Activated CD8-positive, alpha-beta T cell treated with anti-CD3 and anti-CD28 coated beads for 36 hours (primary cell): Measurements from ENCODE around the gene MUC13. TPM values are rescaled to one million over a fixed set of nuclear protein-coding genes. Genes with fewer than 3 reads are reported as not detected.

ENCODE experiments used
- ATAC-seq: fragments of 200-7000 bp; cut with Tn5 transposase; one replicate; pipeline ENCODE4 v1.10.0; 2021; ENCODE audit warnings: mild to moderate bottlenecking, moderate library complexity
- CTCF ChIA-PET: fragments of 350-600 bp; sonication (Branson Sonifier 250); formaldehyde crosslinking; loops from one replicate; lab custom pipeline; 2021; ENCODE audit warnings: antibody characterized with exemption; lab: Charles Lee
- POLR2A ChIA-PET: fragments of 350-600 bp; sonication (Branson Sonifier 250); formaldehyde crosslinking; loops from one replicate; lab custom pipeline; 2021; ENCODE audit warnings: antibody characterized with exemption; lab: Charles Lee
- DNase-seq: peaks from one replicate; pipeline ENCODE4 v3.0.0-alpha.2; 2020
- H3K27ac Mint-ChIP-seq: one replicate; pipeline ENCODE4 v1.8.0; 2021; ENCODE audit warnings: mild to moderate bottlenecking, mixed read lengths
- H3K27me3 Mint-ChIP-seq: one replicate; pipeline ENCODE4 v1.8.0; 2021; ENCODE audit warnings: mixed read lengths
- H3K36me3 Mint-ChIP-seq: one replicate; pipeline ENCODE4 v1.8.0; 2021; ENCODE audit warnings: low read depth, mixed read lengths
- H3K4me1 Mint-ChIP-seq: one replicate; pipeline ENCODE4 v1.8.0; 2021; ENCODE audit warnings: low read depth, mixed read lengths
- H3K4me3 Mint-ChIP-seq: one replicate; pipeline ENCODE4 v1.8.0; 2021; ENCODE audit warnings: mild to moderate bottlenecking, moderate library complexity, mixed read lengths
- H3K9me3 Mint-ChIP-seq: one replicate; pipeline ENCODE4 v1.8.0; 2021; ENCODE audit warnings: mixed read lengths
- CTCF ChIP-seq: fragments of 200-600 bp; IDR thresholded peaks from one replicate; pipeline ENCODE4 v1.8.0; 2022; ENCODE audit warnings: antibody characterized with exemption, mild to moderate bottlenecking
- intact Hi-C: fragments of 100-400 bp; cut with micrococcal nuclease; formaldehyde crosslinking; loops from one replicate; pipeline ENCODE4 v1.10.0; 2022
- total RNA-seq, 2 experiments: library from RNA; stranded (reverse); gene quantifications; one replicate each; pipeline ENCODE4 v1.2.3, GENCODE V29; 2021

The MUC13 gene
- total RNA-seq, 2 experiments from 2014 or later, result not detected

GRCh38 chr3:124928333-124929202 lies 6.0 kb downstream of the MUC13 start:
- Mint-ChIP-seq H3K4me1 (peaks cover 5% of the 10 kb centered on the region), H3K4me3 (no peak overlapping the region), H3K27ac (no peak overlapping the region), H3K36me3 (no peaks in the 10 kb centered on the region), H3K9me3 (no peaks in the 10 kb centered on the region), H3K27me3 (peaks cover 16% of the 10 kb centered on the region)
- ATAC-seq (peak; percentile 55), DNase-seq (peak; percentile 85)
- intact Hi-C loops, result loop anchor here (5.0 to 10.0 kb wide), 2 partner anchors 276 to 509 kb away; no protein-coding TSS in a partner anchor
- peak; percentile 77 for TF ChIP-seq CTCF
- ChIA-PET POLR2A (no interaction called here), CTCF (interaction anchor here (0.7 to 2.9 kb wide), 12 partner anchors 8 to 657 kb away, joined by 3 to 11 read pairs (median 3); no protein-coding TSS in a partner anchor)

- Mint-ChIP-seq H3K36me3 (no peaks in the 10 kb centered on the region), H3K9me3 (no peaks in the 10 kb centered on the region), H3K4me3 (no peak overlapping the region), H3K27me3 (peaks cover 15% of the 10 kb centered on the region), H3K4me1 (peaks cover 5% of the 10 kb centered on the region), H3K27ac (no peak overlapping the region)
- intact Hi-C loops, result loop anchor here (5.0 to 10.0 kb wide), 2 partner anchors 277 to 510 kb away; no protein-coding TSS in a partner anchor
- ChIA-PET CTCF (interaction anchor here (0.6 to 2.9 kb wide), 14 partner anchors 9 to 658 kb away, joined by 3 to 12 read pairs (median 3); no protein-coding TSS in a partner anchor), POLR2A (no interaction called here)
- DNase-seq (peak; percentile 9), ATAC-seq (no peak)
- no peak for TF ChIP-seq CTCF
These were observed 6.9 kb downstream of the MUC13 start for GRCh38 chr3:124927574-124928045.

GRCh38 chr3:124926426-124927101 lies 8.0 kb downstream of the MUC13 start:
- Mint-ChIP-seq H3K9me3 (no peaks in the 10 kb centered on the region), H3K27ac (no peak overlapping the region), H3K4me1 (peaks cover 5% of the 10 kb centered on the region), H3K4me3 (no peak overlapping the region), H3K27me3 (peaks cover 15% of the 10 kb centered on the region), H3K36me3 (no peaks in the 10 kb centered on the region)
- ATAC-seq (no peak), DNase-seq (no peak)
- POLR2A ChIA-PET, result no interaction called here
- CTCF ChIA-PET, result interaction anchor here (0.9 to 2.9 kb wide), 7 partner anchors 16 to 659 kb away, joined by 3 to 12 read pairs (median 5); no protein-coding TSS in a partner anchor
- TF ChIP-seq CTCF, result no peak
- intact Hi-C loops, result loop anchor here (5.0 to 10.0 kb wide), 2 partner anchors 278 to 511 kb away; no protein-coding TSS in a partner anchor

GRCh38 chr3:124924741-124925140 lies 9.8 kb downstream of the MUC13 start:
- ChIA-PET POLR2A (no interaction called here), CTCF (interaction anchor here (1.0 to 2.0 kb wide), 4 partner anchors 11 to 163 kb away, joined by 3 to 6 read pairs (median 5); no protein-coding TSS in a partner anchor)
- H3K4me3 Mint-ChIP-seq, result no peak overlapping the region
- no peaks in the 10 kb centered on the region for H3K9me3 Mint-ChIP-seq
- intact Hi-C loops, result loop anchor here (5.0 to 10.0 kb wide), 2 partner anchors 280 to 513 kb away; no protein-coding TSS in a partner anchor
- H3K4me1 Mint-ChIP-seq, result peaks cover 5% of the 10 kb centered on the region
- H3K27ac Mint-ChIP-seq, result no peak overlapping the region
- H3K27me3 Mint-ChIP-seq, result peaks cover 15% of the 10 kb centered on the region
- no peak for ATAC-seq
- no peak for DNase-seq
- no peaks in the 10 kb centered on the region for H3K36me3 Mint-ChIP-seq
- TF ChIP-seq CTCF, result no peak
